Measurements from ENCODE around the gene PFKFB4. TPM values are rescaled to one million over a fixed set of nuclear protein-coding genes. Genes with fewer than 3 reads are reported as not detected.

The PFKFB4 gene
- total and polyA plus RNA-seq, 2 experiments from 2014 or later = 9.5 to 14.1 TPM

DNA sequence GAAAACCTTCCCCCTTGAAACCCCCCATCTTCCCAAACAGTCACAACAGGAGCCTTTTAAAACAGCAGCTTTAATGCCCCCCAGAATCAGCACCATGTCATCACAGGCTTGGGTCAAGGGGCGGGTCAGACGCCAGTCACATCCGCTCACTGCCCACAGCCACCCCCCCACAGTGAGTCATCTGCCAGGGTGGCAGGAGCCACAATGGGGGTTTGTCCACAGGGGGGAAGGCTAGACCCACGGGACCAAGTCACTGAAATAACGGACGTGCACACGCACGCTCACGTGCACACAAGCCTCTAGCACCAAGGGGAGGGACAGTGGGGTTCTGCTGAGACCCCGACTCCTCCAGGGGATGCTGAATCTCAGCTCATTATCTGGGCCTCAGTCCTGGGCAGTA lies 7.4 kb upstream of the PFKFB4 start:
- Histone ChIP-seq H3K4me3 (no peak overlapping the region), H3K27me3 (no peaks in the 10 kb centered on the region), H3K9me2 (replicated peaks; ENCODE audit: insufficient read depth) (no peaks in the 10 kb centered on the region), H3K4me2 (no peak overlapping the region), H3K79me2 (no peaks in the 10 kb centered on the region), H3K4me1 (ENCODE audit: insufficient read depth) (peaks cover 10% of the 10 kb centered on the region), H3K27ac (no peak overlapping the region), H3K36me3 (replicated peaks; ENCODE audit: insufficient read depth, low read depth) (no peaks in the 10 kb centered on the region), H2AFZ (no peak overlapping the region), H3K9me3 (ENCODE audit: low read depth) (no peaks in the 10 kb centered on the region), H4K20me1 (ENCODE audit: insufficient read depth, poor library complexity, severe bottlenecking) (no peaks in the 10 kb centered on the region)
- WGBS (ENCODE audit: low lambda C conversion rate, missing lambda C conversion rate) = 83% methylated on average over 9 of the region's 10 CpGs
- TF ChIP-seq EZH2 (IDR thresholded peaks at IDR 0.05; ENCODE audit: borderline replicate concordance) (no peak), EZH2phosphoT487 (IDR thresholded peaks at IDR 0.05; ENCODE audit: low read depth, severe bottlenecking, unreplicated experiment) (no peak)
- TF ChIP-seq, protein P1, sequence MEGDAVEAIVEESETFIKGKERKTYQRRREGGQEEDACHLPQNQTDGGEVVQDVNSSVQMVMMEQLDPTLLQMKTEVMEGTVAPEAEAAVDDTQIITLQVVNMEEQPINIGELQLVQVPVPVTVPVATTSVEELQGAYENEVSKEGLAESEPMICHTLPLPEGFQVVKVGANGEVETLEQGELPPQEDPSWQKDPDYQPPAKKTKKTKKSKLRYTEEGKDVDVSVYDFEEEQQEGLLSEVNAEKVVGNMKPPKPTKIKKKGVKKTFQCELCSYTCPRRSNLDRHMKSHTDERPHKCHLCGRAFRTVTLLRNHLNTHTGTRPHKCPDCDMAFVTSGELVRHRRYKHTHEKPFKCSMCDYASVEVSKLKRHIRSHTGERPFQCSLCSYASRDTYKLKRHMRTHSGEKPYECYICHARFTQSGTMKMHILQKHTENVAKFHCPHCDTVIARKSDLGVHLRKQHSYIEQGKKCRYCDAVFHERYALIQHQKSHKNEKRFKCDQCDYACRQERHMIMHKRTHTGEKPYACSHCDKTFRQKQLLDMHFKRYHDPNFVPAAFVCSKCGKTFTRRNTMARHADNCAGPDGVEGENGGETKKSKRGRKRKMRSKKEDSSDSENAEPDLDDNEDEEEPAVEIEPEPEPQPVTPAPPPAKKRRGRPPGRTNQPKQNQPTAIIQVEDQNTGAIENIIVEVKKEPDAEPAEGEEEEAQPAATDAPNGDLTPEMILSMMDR (IDR thresholded peaks at IDR 0.05; ENCODE audit: poor library complexity) = no peak
- DNase-seq (ENCODE audit: low spot score) = no peak

DNA sequence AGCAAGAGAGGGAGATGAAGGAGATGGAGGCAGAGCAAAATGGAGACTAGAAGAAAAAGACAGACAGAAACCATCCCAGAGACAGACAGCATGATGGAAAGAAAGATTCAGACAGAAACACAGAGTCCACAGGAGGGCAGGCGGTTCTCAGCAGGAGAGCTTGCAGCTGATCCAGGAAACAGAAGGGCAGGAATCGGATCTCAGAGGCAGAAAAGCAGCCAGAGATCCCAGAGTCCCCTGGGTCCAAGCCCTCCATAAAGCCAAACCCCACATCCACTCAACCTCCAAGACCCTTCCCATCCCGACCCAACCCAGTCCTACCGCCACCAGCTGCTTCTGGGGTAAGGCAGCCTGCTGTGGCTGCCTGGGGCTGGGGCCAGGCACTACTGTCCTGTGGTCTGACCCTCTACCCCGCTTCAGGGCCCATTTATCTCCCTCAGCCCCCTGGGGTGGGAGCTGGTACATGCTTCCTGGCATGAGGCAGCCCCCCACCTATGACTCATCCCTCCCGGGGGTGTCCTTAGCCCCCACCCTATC lies 6.8 kb upstream of the PFKFB4 start, which contains the start of gene UCN2:
Gene UCN2, minus strand, starts transcription at position 400 of the 537 bp plus-strand sequence. CDS start 657 bp downstream, outside the sequence.
- Histone ChIP-seq H3K27me3 (no peaks in the 10 kb centered on the region), H3K79me2 (no peaks in the 10 kb centered on the region), H3K36me3 (replicated peaks; ENCODE audit: insufficient read depth, low read depth) (no peaks in the 10 kb centered on the region), H3K9me2 (replicated peaks; ENCODE audit: insufficient read depth) (no peaks in the 10 kb centered on the region), H3K4me3 (no peak within 1 kb of the TSS), H3K4me1 (ENCODE audit: insufficient read depth) (peaks cover 10% of the 10 kb centered on the region), H4K20me1 (ENCODE audit: insufficient read depth, poor library complexity, severe bottlenecking) (no peaks in the 10 kb centered on the region), H3K4me2 (no peak within 1 kb of the TSS), H2AFZ (no peak within 1 kb of the TSS), H3K9me3 (ENCODE audit: low read depth) (no peaks in the 10 kb centered on the region), H3K27ac (no peak within 1 kb of the TSS)
- no peak for TF ChIP-seq EZH2phosphoT487 (IDR thresholded peaks at IDR 0.05; ENCODE audit: low read depth, severe bottlenecking, unreplicated experiment)
- no peak for TF ChIP-seq EZH2 (IDR thresholded peaks at IDR 0.05; ENCODE audit: borderline replicate concordance)
- TF ChIP-seq, protein P1 (IDR thresholded peaks at IDR 0.05; ENCODE audit: poor library complexity) = no peak
- 83% methylated on average over 6 of the region's 6 CpGs for WGBS (ENCODE audit: low lambda C conversion rate, missing lambda C conversion rate)
- no peak for DNase-seq (ENCODE audit: low spot score)

DNA sequence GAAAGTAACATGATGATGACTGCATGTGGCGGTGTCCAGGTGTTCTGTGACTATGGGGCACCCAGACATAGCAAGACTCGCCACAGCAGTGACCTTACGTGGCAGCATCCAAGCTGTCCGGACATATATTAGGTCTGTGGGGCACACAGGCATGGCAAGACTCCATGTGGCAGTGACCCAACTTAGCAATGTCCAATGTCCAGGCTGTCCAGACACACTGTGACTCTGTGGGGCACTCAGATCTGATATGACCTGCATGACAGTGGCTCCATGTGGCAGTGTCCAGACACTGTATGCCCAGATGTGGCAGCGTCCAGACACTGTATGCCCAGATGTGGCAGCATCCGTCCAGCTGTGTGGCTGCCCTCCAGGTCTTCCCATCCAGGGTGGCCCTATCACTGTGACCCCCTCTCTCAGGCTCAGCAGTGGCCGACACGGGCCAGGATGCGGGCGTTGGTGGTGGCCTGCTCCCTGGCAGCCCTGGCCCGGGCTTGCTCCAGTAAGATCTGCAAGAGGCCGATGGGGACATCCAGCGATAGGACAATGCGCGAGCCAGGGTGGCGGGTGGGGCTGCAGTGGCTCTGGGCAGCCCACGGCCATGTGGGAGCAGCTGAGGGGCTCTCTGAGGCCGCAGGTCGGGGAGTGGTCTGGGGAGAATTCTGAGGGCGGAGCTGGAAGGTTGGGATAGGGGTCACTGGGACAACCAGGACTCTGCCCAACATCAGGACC lies 5.9 kb upstream of the PFKFB4 start:
- Histone ChIP-seq H2AFZ (no peak overlapping the region), H4K20me1 (ENCODE audit: insufficient read depth, poor library complexity, severe bottlenecking) (no peaks in the 10 kb centered on the region), H3K79me2 (no peaks in the 10 kb centered on the region), H3K9me3 (ENCODE audit: low read depth) (no peaks in the 10 kb centered on the region), H3K36me3 (replicated peaks; ENCODE audit: insufficient read depth, low read depth) (no peaks in the 10 kb centered on the region), H3K4me2 (no peak overlapping the region), H3K27me3 (no peaks in the 10 kb centered on the region), H3K4me1 (ENCODE audit: insufficient read depth) (peaks cover 10% of the 10 kb centered on the region), H3K9me2 (replicated peaks; ENCODE audit: insufficient read depth) (no peaks in the 10 kb centered on the region), H3K4me3 (no peak overlapping the region), H3K27ac (no peak overlapping the region)
- TF ChIP-seq, protein P1 (IDR thresholded peaks at IDR 0.05; ENCODE audit: poor library complexity) = no peak
- TF ChIP-seq EZH2phosphoT487 (IDR thresholded peaks at IDR 0.05; ENCODE audit: low read depth, severe bottlenecking, unreplicated experiment) (no peak), EZH2 (IDR thresholded peaks at IDR 0.05; ENCODE audit: borderline replicate concordance) (no peak)
- 98% methylated on average over 20 of the region's 20 CpGs for WGBS (ENCODE audit: low lambda C conversion rate, missing lambda C conversion rate)
- no peak for DNase-seq (ENCODE audit: low spot score)

All from hepatocyte (in vitro differentiated cells).